ENCODE data around the gene PIK3R5. TPM values are rescaled to one million over a fixed set of nuclear protein-coding genes. Genes with fewer than 3 reads are reported as not detected.
A peak's percentile ranks its signal among the peaks of the same experiment; 100 is the strongest.

PIK3R5 gene
- 10 to 100 TPM in 2 of 4 donors, 1 to 10 TPM in 2; 3.6 to 12.0 (median 8.2) TPM for total RNA-seq

GRCh38 chr17:8965394-8966168 lies at the start of gene PIK3R5:
PIK3R5 (minus strand) TSS chr17:8965707; CDS start chr17:8911494, 54,213 bp downstream.
- TF ChIP-seq POLR2A (IDR thresholded peaks at IDR 0.05) (no peak), CTCF (IDR thresholded peaks at IDR 0.05) (no peak)
- peak within 1 kb of the TSS; percentile 8 for H3K4me3 ChIP-seq (ENCODE audit: low read depth, poor library complexity, severe bottlenecking)
- peak in 1 of 2 donors; percentile 89 for DNase-seq (ENCODE audit: low spot score in 2 of 2)
- 3 to 7% methylated on average over 37 of the region's 72 CpGs for WGBS, 2 donors
- intact Hi-C loops (cut with DNase I; ENCODE audit: low total_unique reads), result no loop called here

- no peak for DNase-seq (ENCODE audit: low spot score in 2 of 2)
- intact Hi-C loops (cut with DNase I; ENCODE audit: low total_unique reads), result no loop called here
- TF ChIP-seq POLR2A (IDR thresholded peaks at IDR 0.05) (no peak), CTCF (IDR thresholded peaks at IDR 0.05) (no peak)
- H3K4me3 ChIP-seq (ENCODE audit: low read depth, poor library complexity, severe bottlenecking), result no peak overlapping the region
- WGBS, 2 donors, result 91 to 93% methylated on average over 7 of the region's 7 CpGs
Observed at GRCh38 chr17:9011001-9011400, 45.5 kb upstream of the PIK3R5 start.

- intact Hi-C loops (cut with DNase I; ENCODE audit: low total_unique reads), result no loop called here
- no peak for DNase-seq (ENCODE audit: low spot score in 2 of 2)
- WGBS, 2 donors, result 48 to 54% methylated on average over 6 of the region's 6 CpGs
- H3K4me3 ChIP-seq (ENCODE audit: low read depth, poor library complexity, severe bottlenecking), result no peak overlapping the region
- TF ChIP-seq CTCF (IDR thresholded peaks at IDR 0.05), result no peak
- no peak for TF ChIP-seq POLR2A (IDR thresholded peaks at IDR 0.05)
Observed at GRCh38 chr17:9009737-9010136, 44.2 kb upstream of the PIK3R5 start.

GRCh38 chr17:9009096-9009495 lies 43.6 kb upstream of the PIK3R5 start:
- intact Hi-C loops (cut with DNase I; ENCODE audit: low total_unique reads), result no loop called here
- DNase-seq (ENCODE audit: low spot score in 2 of 2), result peak in 1 of 2 donors; percentile 31
- whole genome bisulfite sequencing, 2 donors, result 71 to 75% methylated on average over 4 of the region's 4 CpGs
- TF ChIP-seq POLR2A (IDR thresholded peaks at IDR 0.05) (no peak), CTCF (IDR thresholded peaks at IDR 0.05) (no peak)
- no peak overlapping the region for H3K4me3 ChIP-seq (ENCODE audit: low read depth, poor library complexity, severe bottlenecking)

- no peak for DNase-seq (ENCODE audit: low spot score in 2 of 2)
- H3K4me3 ChIP-seq (ENCODE audit: low read depth, poor library complexity, severe bottlenecking), result no peak overlapping the region
- 97 to 100% methylated on average over 2 of the region's 2 CpGs for WGBS, 2 donors
- TF ChIP-seq POLR2A (IDR thresholded peaks at IDR 0.05), result no peak
- TF ChIP-seq CTCF (IDR thresholded peaks at IDR 0.05), result no peak
- intact Hi-C loops (cut with DNase I; ENCODE audit: low total_unique reads), result no loop called here
Observed at GRCh38 chr17:9007052-9007714, 41.7 kb upstream of the PIK3R5 start.

All from lower leg skin (tissue), 4 donors.